ENCODE measurements around the gene CTXN1.

Gene CTXN1

GRCh38 chr19:7899751-7900378 is 26.1 kb downstream of the CTXN1 start:
- no peak for TF ChIP-seq CTCF (conservative IDR thresholded peaks at IDR 0.05; ENCODE audit: low read length)
- TF ChIP-seq EZH2phosphoT487 (IDR thresholded peaks at IDR 0.05; ENCODE audit: borderline replicate concordance): no peak
- no peaks in the 10 kb centered on the region for H3F3A ChIP-seq (ENCODE audit: low read depth)
- no peaks in the 10 kb centered on the region for H3K27me3 ChIP-seq (ENCODE audit: insufficient read depth, low read length, poor library complexity, severe bottlenecking)
- H3K4me3 ChIP-seq (ENCODE audit: low read length, poor library complexity, severe bottlenecking): no peak overlapping the region
- peaks cover 10% of the 10 kb centered on the region for H3K4me1 ChIP-seq (ENCODE audit: insufficient read depth, low read length, poor library complexity, severe bottlenecking)
- no peak overlapping the region for H2AFZ ChIP-seq (ENCODE audit: low read length)
- H3K9me2 ChIP-seq (replicated peaks; ENCODE audit: low read depth, low read length): no peaks in the 10 kb centered on the region
- H4K20me1 ChIP-seq (ENCODE audit: insufficient read depth, low read length, poor library complexity, severe bottlenecking): peaks cover 9% of the 10 kb centered on the region
- no peaks in the 10 kb centered on the region for H3K9me3 ChIP-seq (ENCODE audit: insufficient read depth, low read depth, low read length)
- H3K4me2 ChIP-seq (ENCODE audit: low read depth, low read length, poor library complexity, severe bottlenecking): no peak overlapping the region
- H3K9ac ChIP-seq (ENCODE audit: low read depth, low read length, poor library complexity, severe bottlenecking): no peak overlapping the region
- peaks cover 18% of the 10 kb centered on the region for H3K79me2 ChIP-seq (ENCODE audit: insufficient read depth, low read length)
- no peaks in the 10 kb centered on the region for H3K36me3 ChIP-seq (ENCODE audit: insufficient read depth, low read length)

DNA sequence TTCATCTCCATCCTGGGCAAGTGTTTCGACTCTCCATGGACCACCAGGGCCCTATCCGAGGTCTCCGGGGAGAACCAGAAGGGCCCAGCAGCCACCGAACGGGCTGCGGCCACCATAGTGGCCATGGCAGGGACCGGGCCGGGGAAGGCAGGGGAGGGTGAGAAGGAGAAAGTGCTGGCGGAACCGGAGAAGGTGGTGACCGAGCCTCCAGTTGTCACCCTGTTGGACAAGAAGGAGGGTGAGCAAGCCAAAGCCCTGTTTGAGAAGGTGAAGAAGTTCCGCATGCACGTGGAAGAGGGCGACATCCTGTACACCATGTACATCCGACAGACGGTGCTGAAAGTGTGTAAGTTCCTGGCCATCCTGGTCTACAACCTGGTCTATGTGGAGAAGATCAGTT is 27.0 kb downstream of the CTXN1 start:
- H4K20me1 ChIP-seq (ENCODE audit: insufficient read depth, low read length, poor library complexity, severe bottlenecking): peaks cover under 1% of the 10 kb centered on the region
- H3K27me3 ChIP-seq (ENCODE audit: insufficient read depth, low read length, poor library complexity, severe bottlenecking): no peaks in the 10 kb centered on the region
- H3K36me3 ChIP-seq (ENCODE audit: insufficient read depth, low read length): no peaks in the 10 kb centered on the region
- H3K9ac ChIP-seq (ENCODE audit: low read depth, low read length, poor library complexity, severe bottlenecking): no peak overlapping the region
- H3K4me2 ChIP-seq (ENCODE audit: low read depth, low read length, poor library complexity, severe bottlenecking): no peak overlapping the region
- no peaks in the 10 kb centered on the region for H3K9me2 ChIP-seq (replicated peaks; ENCODE audit: low read depth, low read length)
- no peak for TF ChIP-seq EZH2phosphoT487 (IDR thresholded peaks at IDR 0.05; ENCODE audit: borderline replicate concordance)
- no peak for TF ChIP-seq CTCF (conservative IDR thresholded peaks at IDR 0.05; ENCODE audit: low read length)
- H3K79me2 ChIP-seq (ENCODE audit: insufficient read depth, low read length): peaks cover 9% of the 10 kb centered on the region
- H3K4me1 ChIP-seq (ENCODE audit: insufficient read depth, low read length, poor library complexity, severe bottlenecking): peaks cover 6% of the 10 kb centered on the region
- no peaks in the 10 kb centered on the region for H3F3A ChIP-seq (ENCODE audit: low read depth)
- H3K4me3 ChIP-seq (ENCODE audit: low read length, poor library complexity, severe bottlenecking): no peak overlapping the region
- no peak overlapping the region for H2AFZ ChIP-seq (ENCODE audit: low read length)
- H3K9me3 ChIP-seq (ENCODE audit: insufficient read depth, low read depth, low read length): no peaks in the 10 kb centered on the region

DNA sequence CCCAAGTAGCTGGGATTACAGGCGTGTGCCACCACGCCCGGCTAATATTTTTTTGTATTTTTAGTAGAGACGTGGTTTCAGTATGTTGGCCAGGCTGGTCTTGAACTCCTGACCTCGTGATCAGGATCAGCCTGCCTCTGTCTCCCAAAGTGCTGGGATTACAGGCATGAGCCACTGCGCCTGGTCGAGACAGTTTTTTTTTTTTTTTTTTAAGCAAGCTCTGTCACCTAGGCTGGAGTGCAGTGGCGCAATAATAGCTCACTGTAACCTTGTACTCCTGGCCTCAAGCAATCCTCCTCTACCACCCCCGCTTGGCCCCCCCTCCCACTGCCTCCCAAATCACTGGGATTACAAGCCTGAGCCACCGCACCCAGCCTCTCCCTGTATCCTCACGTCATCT is 28.6 kb downstream of the CTXN1 start:
- no peaks in the 10 kb centered on the region for H4K20me1 ChIP-seq (ENCODE audit: insufficient read depth, low read length, poor library complexity, severe bottlenecking)
- H3K79me2 ChIP-seq (ENCODE audit: insufficient read depth, low read length): no peaks in the 10 kb centered on the region
- TF ChIP-seq CTCF (conservative IDR thresholded peaks at IDR 0.05; ENCODE audit: low read length) (no peak), EZH2phosphoT487 (IDR thresholded peaks at IDR 0.05; ENCODE audit: borderline replicate concordance) (no peak)
- no peak overlapping the region for H3K4me3 ChIP-seq (ENCODE audit: low read length, poor library complexity, severe bottlenecking)
- no peaks in the 10 kb centered on the region for H3K36me3 ChIP-seq (ENCODE audit: insufficient read depth, low read length)
- H3F3A ChIP-seq (ENCODE audit: low read depth): no peaks in the 10 kb centered on the region
- no peak overlapping the region for H2AFZ ChIP-seq (ENCODE audit: low read length)
- no peaks in the 10 kb centered on the region for H3K9me2 ChIP-seq (replicated peaks; ENCODE audit: low read depth, low read length)
- H3K9ac ChIP-seq (ENCODE audit: low read depth, low read length, poor library complexity, severe bottlenecking): no peak overlapping the region
- H3K4me1 ChIP-seq (ENCODE audit: insufficient read depth, low read length, poor library complexity, severe bottlenecking): no peaks in the 10 kb centered on the region
- H3K4me2 ChIP-seq (ENCODE audit: low read depth, low read length, poor library complexity, severe bottlenecking): no peak overlapping the region
- no peaks in the 10 kb centered on the region for H3K9me3 ChIP-seq (ENCODE audit: insufficient read depth, low read depth, low read length)
- H3K27me3 ChIP-seq (ENCODE audit: insufficient read depth, low read length, poor library complexity, severe bottlenecking): no peaks in the 10 kb centered on the region

Data from Loucy (cell line).